NCI-H2107 treated with DMSO at 0.1 percent for 48 hours (cell line): ENCODE data around the gene MEIKIN.

Experiments used
- DNase-seq: peaks from one replicate; lab custom pipeline; 2025; ENCODE audit not compliant: unreplicated experiment; lab: John Stamatoyannopoulos, UW

MEIKIN gene

DNA sequence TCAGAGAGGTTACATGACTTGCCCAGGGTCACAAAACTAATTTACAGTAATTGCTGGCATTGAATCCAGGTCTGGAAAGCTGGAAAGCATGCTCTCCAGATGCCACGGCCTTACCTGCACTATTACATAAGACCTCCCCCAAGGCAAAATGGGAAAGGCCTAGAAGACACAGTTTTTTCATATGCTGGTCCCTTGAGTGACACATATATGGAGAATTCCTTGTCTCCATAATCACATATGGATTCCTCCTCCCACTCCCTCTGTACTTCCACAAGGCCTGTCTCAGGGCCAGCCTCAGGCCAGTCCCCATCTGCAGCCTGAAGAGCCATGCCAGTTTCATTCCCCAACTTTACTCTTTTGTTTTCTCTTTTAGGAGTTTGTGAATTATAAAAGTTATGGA, 28.6 kb upstream of the MEIKIN start:
- no peak for DNase-seq

DNA sequence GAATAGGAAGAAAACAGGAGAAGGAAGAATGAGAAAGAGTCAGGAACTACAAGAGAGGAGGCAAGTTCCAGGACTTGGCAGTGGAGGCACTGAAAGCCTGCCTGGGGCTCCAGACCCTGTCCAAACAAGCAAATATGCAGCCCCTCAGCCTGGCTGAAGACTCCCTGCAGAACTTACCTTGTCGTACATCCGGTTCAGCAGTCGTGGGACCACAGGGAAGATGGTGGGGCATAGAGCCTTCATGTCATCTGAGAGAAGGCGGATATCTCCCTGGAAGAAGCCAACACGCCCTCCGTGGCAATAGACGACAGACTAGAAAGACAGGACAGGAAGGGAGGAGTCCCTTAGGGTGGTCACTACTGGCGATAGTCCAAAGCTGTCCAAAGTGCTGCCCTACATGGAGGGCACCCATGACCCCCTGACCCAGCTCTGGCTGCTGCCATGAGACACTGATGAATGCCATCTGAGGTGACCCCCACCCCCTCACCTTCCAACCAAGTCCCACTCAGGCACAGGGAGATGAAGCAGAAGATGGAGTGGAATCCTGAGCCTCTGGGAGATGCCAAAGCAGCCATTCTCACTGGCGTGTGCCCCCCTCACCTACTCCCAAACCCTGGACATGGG, 27.7 kb upstream of the MEIKIN start:
- DNase-seq: no peak

DNA sequence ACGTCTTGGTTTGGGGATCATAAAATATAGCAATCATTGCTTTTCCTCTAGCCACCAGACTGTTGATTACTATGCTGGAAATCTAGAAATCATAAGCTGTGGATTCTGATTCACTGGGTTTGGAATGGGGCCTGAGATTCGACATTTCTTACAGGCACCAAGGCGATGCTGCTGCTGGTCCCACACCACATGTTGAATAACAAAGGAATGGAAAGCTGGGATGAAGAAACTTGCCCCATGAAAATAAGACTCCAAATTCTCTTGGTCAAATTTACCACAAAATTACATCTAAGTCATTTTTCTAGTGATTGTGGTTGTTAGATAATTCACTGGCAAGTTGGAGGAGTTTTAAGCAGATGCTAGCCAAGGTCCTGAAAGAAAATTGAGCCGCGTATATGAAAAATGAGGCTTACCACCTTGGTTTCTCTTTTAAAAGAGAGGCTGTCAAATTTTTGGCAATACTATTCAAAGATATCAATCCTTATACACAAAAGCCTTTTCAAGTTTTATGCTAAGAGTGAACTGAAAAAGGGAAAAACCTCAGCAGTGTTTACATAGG, 23.0 kb upstream of the MEIKIN start:
- DNase-seq: no peak

- no peak for DNase-seq
Observed at GRCh38 chr5:131966551-131966950, 21.1 kb upstream of the MEIKIN start.

GRCh38 chr5:131965826-131966415, 20.5 kb upstream of the MEIKIN start:
- DNase-seq: no peak

GRCh38 chr5:131959906-131960305, 14.4 kb upstream of the MEIKIN start:
- no peak for DNase-seq

- DNase-seq: no peak
Observed at GRCh38 chr5:131959136-131959535, 13.7 kb upstream of the MEIKIN start.

DNA sequence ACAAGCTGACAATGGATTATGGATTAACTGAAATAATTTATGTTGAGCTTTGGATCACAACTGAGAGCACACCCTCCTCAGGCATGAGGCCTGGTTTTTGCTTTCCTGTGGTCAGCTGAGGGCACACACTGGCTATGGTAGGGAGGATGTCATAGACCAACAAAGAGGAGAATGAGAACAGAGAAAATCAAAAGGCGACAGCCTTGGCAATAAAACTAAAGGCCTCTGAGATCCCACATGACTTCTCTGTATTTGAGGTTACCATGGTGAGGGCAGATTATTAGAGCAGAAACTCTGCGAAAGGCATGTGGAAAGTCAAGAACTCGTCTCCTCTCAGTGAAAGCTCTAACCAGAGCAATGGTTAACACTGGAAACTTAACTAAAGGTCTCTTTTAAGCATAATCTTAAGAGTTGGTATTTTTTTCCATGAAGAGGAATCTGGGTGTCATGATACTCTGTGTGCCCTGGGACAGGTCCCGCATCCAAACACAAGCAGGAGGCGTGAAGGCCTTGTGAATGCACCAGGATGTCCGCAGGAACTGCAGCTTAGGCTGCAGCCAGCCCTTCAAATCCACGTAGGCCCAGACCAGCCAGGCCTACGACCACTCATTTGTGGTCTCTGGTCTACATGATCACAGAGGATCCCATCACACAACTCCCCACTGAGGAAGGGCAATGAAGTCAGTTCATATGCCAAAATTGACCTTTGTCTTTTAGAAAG, 12.4 kb upstream of the MEIKIN start:
- no peak for DNase-seq

DNA sequence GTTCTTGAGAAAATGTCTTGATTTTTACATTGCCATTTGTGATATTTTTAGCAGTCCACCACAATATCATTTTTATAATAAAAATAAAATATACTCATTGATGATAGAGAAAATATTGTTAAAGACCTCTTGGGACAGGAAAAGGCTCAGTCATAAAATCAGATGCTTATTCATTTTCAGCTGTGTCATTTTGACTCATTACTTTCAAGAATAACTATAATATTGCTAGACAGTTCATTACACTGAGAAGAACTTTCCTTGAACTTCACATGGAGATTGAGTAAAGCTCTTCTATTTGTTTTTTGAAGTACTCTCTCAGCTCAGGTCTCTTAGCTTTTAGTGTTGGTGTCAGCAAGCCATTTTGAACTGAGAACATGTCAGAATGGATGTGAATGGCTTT, 8.5 kb upstream of the MEIKIN start:
- DNase-seq: no peak

DNA sequence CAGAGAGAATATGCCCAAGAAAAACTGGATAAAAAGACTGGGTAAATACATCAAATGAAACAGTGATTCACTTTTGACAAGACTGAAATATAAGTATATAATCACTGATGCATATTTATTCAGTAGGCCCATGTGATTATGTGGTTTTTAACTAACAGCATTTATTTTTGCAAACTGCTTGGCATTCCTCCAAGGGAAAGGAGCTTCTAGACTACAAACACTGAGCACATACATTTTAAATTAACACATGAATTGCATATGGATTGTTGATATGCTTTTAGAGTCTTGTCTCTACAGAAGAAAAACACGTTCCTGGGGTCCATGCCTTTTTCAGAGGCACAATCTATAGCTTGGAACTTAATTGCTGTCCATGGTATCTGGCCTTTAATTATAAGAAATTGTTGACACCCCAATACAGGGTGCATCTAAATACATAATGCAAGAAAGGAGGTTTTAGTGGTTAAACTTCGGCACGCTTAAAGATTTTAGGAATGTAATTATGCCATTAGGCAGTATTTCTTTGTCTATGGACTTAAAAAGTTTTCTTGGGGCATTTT, 6.9 kb upstream of the MEIKIN start:
- peak; percentile 34 for DNase-seq

GRCh38 chr5:131950706-131951105, 5.2 kb upstream of the MEIKIN start:
- DNase-seq: no peak

DNA sequence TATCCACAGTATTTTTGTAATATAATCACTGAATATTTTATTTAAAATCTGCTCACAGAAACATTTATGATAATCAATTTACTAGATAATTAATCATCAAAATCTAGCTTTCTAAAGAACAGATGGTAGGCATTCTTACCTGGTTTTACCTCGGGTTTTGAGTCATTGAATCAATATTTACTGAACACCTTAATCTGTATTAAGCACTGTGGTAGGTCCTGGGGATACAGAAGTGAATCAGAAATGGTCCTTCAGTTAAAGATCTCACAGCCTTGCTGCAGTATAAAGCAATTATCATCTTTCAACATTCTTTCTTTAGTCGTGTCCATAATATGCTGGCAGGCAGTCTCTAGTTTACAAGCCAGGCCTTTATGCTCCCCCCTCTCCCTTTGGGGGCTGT, 2.0 kb upstream of the MEIKIN start:
- no peak for DNase-seq

- no peak for DNase-seq
Observed at GRCh38 chr5:131944702-131945550, 537 bp downstream of the MEIKIN start.

DNA sequence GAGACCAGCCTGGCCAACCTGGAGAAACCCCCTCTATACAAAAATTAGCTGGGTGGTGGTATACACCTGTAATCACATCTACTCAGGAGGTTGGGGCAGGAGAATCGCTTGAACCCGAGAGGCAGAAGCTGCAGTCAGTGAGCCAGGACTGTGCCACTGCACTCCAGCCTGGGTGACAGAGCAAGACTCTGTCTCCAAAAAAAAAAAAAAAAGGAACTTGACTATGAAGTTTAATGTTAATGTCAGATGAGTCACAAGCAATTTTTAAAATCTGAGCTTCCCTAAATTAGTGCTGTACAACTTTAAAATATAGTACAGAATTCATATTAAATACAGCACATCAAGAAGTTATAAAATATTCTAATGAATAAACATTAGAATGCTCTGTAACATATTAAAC, 1.5 kb downstream of the MEIKIN start:
- no peak for DNase-seq

- DNase-seq: no peak
Observed at GRCh38 chr5:131942016-131942415, 3.4 kb downstream of the MEIKIN start.

DNA sequence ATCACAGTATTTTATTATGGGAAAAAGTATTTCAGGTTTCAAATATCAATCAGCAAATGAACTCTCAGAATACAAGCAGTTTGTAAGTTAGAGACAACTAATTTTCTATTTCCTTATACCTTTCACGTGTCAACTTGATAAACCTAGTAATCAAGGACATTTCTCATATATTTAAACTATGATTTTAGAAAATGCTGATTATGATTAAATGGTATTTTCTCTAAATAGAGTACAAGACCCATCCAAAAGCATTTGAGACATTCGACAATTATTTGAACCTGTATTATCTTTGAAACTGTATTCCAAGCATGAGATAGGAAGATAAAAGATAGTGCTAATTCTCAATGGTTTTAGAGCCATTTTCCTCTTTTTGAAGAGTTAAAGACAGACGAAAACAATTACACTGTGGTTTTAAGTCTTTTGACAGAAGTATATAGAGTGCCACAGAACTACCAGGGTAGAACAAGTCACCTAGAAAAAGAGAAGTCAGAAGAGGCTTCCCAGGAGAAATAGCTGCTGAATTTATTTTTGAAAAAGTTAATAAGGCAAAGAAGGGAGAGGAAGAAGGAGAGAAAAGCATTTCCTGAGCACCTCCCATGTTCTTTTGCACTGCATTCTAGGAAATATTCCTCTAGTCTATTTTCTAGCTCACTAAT, 5.6 kb downstream of the MEIKIN start:
- DNase-seq: no peak

DNA sequence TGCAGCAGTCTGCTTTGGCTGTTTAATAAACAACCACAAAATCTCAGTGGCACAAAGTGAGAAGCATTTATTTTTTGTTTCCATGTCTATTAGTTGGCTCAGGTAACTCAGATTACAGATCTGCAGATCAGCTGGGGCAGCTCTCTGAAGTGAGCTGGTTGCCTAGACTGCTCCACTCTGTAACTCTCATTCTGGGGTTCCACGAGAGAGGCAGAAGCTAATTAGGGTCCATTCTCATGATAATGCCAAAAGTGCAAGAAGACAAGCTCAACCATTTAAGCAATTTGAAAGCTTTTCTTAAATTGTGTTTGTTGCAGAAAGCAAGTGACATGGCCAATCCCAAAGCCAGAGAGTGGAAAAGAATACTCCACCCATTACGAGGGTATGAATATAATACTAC, 13.2 kb downstream of the MEIKIN start:
- DNase-seq: no peak

DNA sequence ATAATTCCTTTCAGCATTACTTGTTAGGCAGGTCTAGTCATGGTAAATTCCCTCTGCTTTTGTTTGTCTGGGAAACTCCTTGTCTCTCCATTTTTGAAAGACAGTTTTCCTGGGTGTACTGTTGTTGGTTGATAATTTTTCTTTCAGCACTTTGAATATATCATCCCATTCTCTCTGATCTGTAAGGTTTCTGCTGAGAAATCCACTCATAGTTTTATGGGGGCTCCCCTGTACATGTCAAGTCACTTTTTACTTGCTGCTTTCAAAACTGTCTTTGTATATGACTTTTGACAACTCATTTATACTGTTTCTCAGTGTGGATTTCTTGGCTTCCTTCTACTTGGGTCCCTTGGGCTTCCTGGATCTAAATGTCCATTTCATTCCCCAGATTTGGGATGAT, 16.5 kb downstream of the MEIKIN start:
- no peak for DNase-seq

- no peak for DNase-seq
Observed at GRCh38 chr5:131926168-131926567, 19.3 kb downstream of the MEIKIN start.

GRCh38 chr5:131916481-131916880, 29.0 kb downstream of the MEIKIN start:
- DNase-seq: no peak

DNA sequence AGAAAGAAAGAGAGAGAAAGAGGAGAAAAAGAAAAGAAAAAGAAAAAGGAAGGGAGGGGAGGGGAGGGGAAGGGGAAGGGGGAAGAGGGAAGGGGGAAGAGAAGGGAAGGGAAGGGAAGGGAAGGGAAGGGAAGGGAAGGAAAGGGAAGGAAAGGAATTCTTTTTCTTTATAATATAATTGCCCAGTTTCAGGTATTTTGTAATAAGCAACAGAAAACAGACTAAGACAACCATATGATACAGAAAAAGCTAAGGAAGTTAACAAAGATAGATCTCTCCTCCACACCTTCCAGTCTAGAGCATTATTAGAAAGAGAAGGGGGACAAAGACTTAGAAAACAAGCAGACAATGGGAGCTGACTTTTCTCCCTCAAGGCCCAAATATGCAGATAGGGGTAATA, 31.0 kb downstream of the MEIKIN start:
- DNase-seq: no peak
